ENCODE measurements around the gene HTT-AS.
A peak's percentile ranks its signal among the peaks of the same experiment; 100 is the strongest.

Gene HTT-AS

GRCh38 chr4:3074078-3074845 lies at the start of gene HTT-AS, which contains the start of gene HTT:
Gene HTT-AS (minus strand): TSS chr4:3074538.
Gene HTT (plus strand): TSS chr4:3074681. CDS start chr4:3074826, 145 bp downstream.
- Mint-ChIP-seq H3K27ac (peak within 1 kb of the TSS; percentile 88), H3K27me3 (no peaks in the 10 kb centered on the region), H3K36me3 (peaks cover under 1% of the 10 kb centered on the region), H3K4me1 (peaks cover 31% of the 10 kb centered on the region), H3K9me3 (no peaks in the 10 kb centered on the region), H3K4me3 (peak within 1 kb of the TSS; percentile 92)

- Mint-ChIP-seq H3K27me3 (no peaks in the 10 kb centered on the region), H3K4me1 (peaks cover 29% of the 10 kb centered on the region), H3K36me3 (peaks cover 21% of the 10 kb centered on the region), H3K27ac (no peak overlapping the region), H3K4me3 (no peak overlapping the region), H3K9me3 (no peaks in the 10 kb centered on the region)
Measured at GRCh38 chr4:3123181-3123671, 48.9 kb upstream of the HTT-AS start.

DNA sequence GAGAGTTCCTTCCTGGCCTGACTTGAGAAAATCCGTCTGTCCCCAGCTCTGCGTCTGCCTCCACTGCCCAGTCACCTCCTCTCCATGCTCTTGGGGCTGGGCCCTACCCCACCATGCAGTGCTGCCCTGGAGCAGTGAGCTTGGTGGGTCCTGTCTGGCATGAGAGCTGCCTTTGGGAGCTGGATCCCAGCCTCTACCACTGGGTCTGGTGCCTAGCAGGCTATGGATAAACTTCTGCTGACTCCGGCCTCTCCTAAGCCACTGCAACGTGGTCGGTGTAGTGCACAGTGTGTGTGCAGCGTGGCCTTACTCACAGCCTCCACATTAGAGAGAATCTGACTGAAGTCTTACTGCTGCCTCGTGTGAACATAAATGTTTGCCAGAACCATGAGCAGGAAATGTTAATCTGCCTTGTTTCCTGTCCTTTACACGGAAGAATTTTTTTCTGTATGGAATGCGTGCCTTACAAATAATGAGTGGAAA lies 47.8 kb upstream of the HTT-AS start:
- no peaks in the 10 kb centered on the region for H3K27me3 Mint-ChIP-seq
- H3K27ac Mint-ChIP-seq = peak overlapping the region; percentile 94
- H3K4me3 Mint-ChIP-seq = peak overlapping the region; percentile 27
- H3K36me3 Mint-ChIP-seq = peaks cover 21% of the 10 kb centered on the region
- H3K9me3 Mint-ChIP-seq = no peaks in the 10 kb centered on the region
- H3K4me1 Mint-ChIP-seq = peaks cover 29% of the 10 kb centered on the region

GRCh38 chr4:3121596-3121995 lies 47.3 kb upstream of the HTT-AS start:
- Mint-ChIP-seq H3K27me3 (no peaks in the 10 kb centered on the region), H3K4me1 (peaks cover 29% of the 10 kb centered on the region), H3K27ac (no peak overlapping the region), H3K9me3 (no peaks in the 10 kb centered on the region), H3K4me3 (no peak overlapping the region), H3K36me3 (peaks cover 20% of the 10 kb centered on the region)

DNA sequence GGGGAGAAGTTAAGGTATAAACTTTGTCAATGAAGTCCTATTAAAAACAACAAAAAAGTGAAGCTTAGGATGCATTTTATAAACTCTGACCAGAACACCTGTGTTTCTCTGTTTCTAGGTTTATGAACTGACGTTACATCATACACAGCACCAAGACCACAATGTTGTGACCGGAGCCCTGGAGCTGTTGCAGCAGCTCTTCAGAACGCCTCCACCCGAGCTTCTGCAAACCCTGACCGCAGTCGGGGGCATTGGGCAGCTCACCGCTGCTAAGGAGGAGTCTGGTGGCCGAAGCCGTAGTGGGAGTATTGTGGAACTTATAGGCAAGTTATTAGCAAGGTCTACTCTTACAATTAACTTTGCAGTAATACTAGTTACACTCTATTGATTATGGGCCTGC lies 46.8 kb upstream of the HTT-AS start:
- Mint-ChIP-seq H3K4me1 (peaks cover 29% of the 10 kb centered on the region), H3K4me3 (no peak overlapping the region), H3K36me3 (peaks cover 23% of the 10 kb centered on the region), H3K27ac (peak overlapping the region; percentile 17), H3K9me3 (no peaks in the 10 kb centered on the region), H3K27me3 (no peaks in the 10 kb centered on the region)

DNA sequence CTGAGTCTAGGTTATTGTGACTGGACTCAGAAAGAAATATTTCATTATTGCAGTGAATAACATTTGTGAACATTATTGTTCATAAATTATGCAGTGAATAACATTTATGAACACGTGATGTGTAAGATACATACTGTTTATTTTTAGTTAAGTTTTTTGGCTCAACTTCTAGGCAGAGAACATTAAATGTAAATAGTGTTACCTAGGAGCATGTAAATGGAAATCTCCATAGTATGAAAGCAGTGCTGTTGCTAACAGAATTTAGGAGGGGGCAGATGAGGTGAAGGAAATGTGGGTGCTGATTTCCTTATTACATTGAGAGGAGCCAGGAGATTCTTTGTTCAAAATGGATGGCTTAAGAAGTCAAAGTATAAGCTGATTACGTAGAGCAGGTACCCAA lies 45.1 kb upstream of the HTT-AS start:
- Mint-ChIP-seq H3K36me3 (peaks cover 23% of the 10 kb centered on the region), H3K4me3 (no peak overlapping the region), H3K4me1 (peaks cover 26% of the 10 kb centered on the region), H3K9me3 (no peaks in the 10 kb centered on the region), H3K27me3 (no peaks in the 10 kb centered on the region), H3K27ac (no peak overlapping the region)

- Mint-ChIP-seq H3K36me3 (peaks cover 22% of the 10 kb centered on the region), H3K4me3 (no peak overlapping the region), H3K9me3 (no peaks in the 10 kb centered on the region), H3K27me3 (no peaks in the 10 kb centered on the region), H3K27ac (no peak overlapping the region), H3K4me1 (peaks cover 19% of the 10 kb centered on the region)
Measured at GRCh38 chr4:3118312-3118711, 44.0 kb upstream of the HTT-AS start.

GRCh38 chr4:3116955-3117354 lies 42.6 kb upstream of the HTT-AS start:
- peaks cover 19% of the 10 kb centered on the region for H3K36me3 Mint-ChIP-seq
- H3K9me3 Mint-ChIP-seq = no peaks in the 10 kb centered on the region
- H3K27ac Mint-ChIP-seq = no peak overlapping the region
- no peak overlapping the region for H3K4me3 Mint-ChIP-seq
- H3K4me1 Mint-ChIP-seq = peaks cover 8% of the 10 kb centered on the region
- no peaks in the 10 kb centered on the region for H3K27me3 Mint-ChIP-seq

DNA sequence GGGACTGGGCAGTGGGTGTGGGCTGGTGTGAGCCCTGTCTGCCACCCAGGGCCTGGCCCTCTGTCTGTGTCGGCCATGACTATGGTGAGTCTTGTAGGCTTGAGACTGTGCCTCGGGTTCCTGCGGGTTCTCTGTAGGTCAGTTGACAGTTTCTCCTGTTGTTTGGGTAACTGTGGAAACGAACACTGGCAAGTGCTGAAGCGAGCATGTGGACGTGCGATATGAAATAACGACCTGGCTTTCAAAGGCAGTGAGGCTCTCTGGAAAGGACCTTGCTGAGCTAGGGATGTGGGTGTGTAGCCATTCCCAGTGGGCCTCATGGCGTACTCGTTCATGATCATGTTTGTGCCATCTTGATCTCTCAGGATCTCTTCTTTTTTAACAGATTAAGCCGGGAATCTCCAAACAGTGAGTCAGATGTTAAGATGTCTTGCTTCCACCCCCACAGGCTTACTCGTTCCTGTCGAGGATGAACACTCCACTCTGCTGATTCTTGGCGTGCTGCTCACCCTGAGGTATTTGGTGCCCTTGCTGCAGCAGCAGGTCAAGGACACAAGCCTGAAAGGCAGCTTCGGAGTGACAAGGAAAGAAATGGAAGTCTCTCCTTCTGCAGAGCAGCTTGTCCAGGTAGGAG lies 41.4 kb upstream of the HTT-AS start:
- Mint-ChIP-seq H3K4me3 (no peak overlapping the region), H3K4me1 (peaks cover 6% of the 10 kb centered on the region), H3K27me3 (no peaks in the 10 kb centered on the region), H3K27ac (no peak overlapping the region), H3K9me3 (no peaks in the 10 kb centered on the region), H3K36me3 (peaks cover 20% of the 10 kb centered on the region)

- H3K4me3 Mint-ChIP-seq = no peak overlapping the region
- no peak overlapping the region for H3K27ac Mint-ChIP-seq
- H3K36me3 Mint-ChIP-seq = peaks cover 26% of the 10 kb centered on the region
- H3K4me1 Mint-ChIP-seq = peaks cover 5% of the 10 kb centered on the region
- H3K27me3 Mint-ChIP-seq = no peaks in the 10 kb centered on the region
- no peaks in the 10 kb centered on the region for H3K9me3 Mint-ChIP-seq
Measured at GRCh38 chr4:3114377-3114776, 40.0 kb upstream of the HTT-AS start.

- Mint-ChIP-seq H3K27me3 (no peaks in the 10 kb centered on the region), H3K36me3 (peaks cover 24% of the 10 kb centered on the region), H3K4me1 (no peaks in the 10 kb centered on the region), H3K9me3 (no peaks in the 10 kb centered on the region), H3K4me3 (no peak overlapping the region), H3K27ac (no peak overlapping the region)
Measured at GRCh38 chr4:3112609-3113469, 38.5 kb upstream of the HTT-AS start.

GRCh38 chr4:3112201-3112600 lies 37.9 kb upstream of the HTT-AS start:
- Mint-ChIP-seq H3K27ac (no peak overlapping the region), H3K27me3 (no peaks in the 10 kb centered on the region), H3K36me3 (peaks cover 23% of the 10 kb centered on the region), H3K9me3 (no peaks in the 10 kb centered on the region), H3K4me3 (no peak overlapping the region), H3K4me1 (peaks cover 3% of the 10 kb centered on the region)

- no peak overlapping the region for H3K27ac Mint-ChIP-seq
Measured at GRCh38 chr4:3111461-3111860, 37.1 kb upstream of the HTT-AS start.

GRCh38 chr4:3108211-3108610 lies 33.9 kb upstream of the HTT-AS start:
- Mint-ChIP-seq H3K27ac (peak overlapping the region; percentile 23), H3K36me3 (peaks cover 20% of the 10 kb centered on the region), H3K4me3 (no peak overlapping the region), H3K4me1 (peaks cover 12% of the 10 kb centered on the region), H3K27me3 (no peaks in the 10 kb centered on the region), H3K9me3 (no peaks in the 10 kb centered on the region)

More at GRCh38 chr4:3111461-3111860, 37.1 kb upstream of the HTT-AS start:
- Mint-ChIP-seq H3K4me1 (peaks cover 10% of the 10 kb centered on the region), H3K36me3 (peaks cover 25% of the 10 kb centered on the region), H3K4me3 (no peak overlapping the region), H3K9me3 (no peaks in the 10 kb centered on the region), H3K27me3 (no peaks in the 10 kb centered on the region)

DNA sequence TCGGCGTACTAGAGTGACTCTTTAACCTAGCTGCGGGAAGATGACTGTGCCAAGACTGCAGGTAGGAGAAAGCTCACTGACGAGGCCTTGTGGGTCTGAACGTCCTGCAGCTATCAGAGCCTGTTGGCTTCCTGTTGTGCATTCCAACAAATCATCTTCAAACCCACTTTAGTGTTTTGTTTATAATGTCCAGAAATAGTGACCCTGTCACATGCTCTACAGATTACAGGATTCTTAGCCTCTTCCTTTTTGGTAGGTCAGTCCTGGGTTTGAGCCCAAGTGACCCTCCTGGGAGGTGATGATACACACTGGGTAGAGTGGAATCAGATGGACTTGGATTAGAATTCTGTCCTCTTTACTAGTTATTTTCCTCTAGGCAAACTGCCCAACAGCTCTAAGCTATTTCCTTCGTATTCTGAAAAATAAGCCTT lies 33.4 kb upstream of the HTT-AS start:
- Mint-ChIP-seq H3K27ac (no peak overlapping the region), H3K4me3 (no peak overlapping the region), H3K36me3 (peaks cover 20% of the 10 kb centered on the region)

More for the DNA sequence above, 33.4 kb upstream of the HTT-AS start:
- no peaks in the 10 kb centered on the region for H3K9me3 Mint-ChIP-seq
- peaks cover 12% of the 10 kb centered on the region for H3K4me1 Mint-ChIP-seq
- H3K27me3 Mint-ChIP-seq = no peaks in the 10 kb centered on the region

All from activated naive CD4-positive, alpha-beta T cell treated with anti-CD3 and anti-CD28 coated beads, Interleukin-2, amount 50 U/mL, for 24 hours (primary cell).